ENCODE results near the gene D2HGDH.

DNA sequence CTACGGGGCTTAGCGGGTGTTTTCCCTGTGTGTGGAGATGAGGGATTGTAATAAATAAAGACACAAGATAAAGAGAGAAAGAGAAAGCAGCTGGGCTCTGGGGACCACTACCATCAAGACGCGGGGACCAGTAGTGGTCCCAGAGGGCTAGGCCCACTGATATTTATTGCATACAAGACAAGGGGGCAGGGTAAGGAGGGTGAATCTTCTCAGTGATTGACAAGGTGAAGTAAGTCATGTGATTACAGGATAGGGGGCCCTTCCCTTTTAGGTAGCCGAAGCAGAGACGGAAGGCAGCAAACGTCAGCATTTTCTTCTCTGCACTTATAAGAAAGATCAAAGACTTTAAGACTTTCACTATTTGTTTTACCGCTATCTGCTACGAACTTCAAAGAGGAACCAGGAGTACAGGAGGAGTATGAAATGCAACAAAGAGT lies 37.7 kb downstream of the D2HGDH start:
- TF ChIP-seq, protein P1, sequence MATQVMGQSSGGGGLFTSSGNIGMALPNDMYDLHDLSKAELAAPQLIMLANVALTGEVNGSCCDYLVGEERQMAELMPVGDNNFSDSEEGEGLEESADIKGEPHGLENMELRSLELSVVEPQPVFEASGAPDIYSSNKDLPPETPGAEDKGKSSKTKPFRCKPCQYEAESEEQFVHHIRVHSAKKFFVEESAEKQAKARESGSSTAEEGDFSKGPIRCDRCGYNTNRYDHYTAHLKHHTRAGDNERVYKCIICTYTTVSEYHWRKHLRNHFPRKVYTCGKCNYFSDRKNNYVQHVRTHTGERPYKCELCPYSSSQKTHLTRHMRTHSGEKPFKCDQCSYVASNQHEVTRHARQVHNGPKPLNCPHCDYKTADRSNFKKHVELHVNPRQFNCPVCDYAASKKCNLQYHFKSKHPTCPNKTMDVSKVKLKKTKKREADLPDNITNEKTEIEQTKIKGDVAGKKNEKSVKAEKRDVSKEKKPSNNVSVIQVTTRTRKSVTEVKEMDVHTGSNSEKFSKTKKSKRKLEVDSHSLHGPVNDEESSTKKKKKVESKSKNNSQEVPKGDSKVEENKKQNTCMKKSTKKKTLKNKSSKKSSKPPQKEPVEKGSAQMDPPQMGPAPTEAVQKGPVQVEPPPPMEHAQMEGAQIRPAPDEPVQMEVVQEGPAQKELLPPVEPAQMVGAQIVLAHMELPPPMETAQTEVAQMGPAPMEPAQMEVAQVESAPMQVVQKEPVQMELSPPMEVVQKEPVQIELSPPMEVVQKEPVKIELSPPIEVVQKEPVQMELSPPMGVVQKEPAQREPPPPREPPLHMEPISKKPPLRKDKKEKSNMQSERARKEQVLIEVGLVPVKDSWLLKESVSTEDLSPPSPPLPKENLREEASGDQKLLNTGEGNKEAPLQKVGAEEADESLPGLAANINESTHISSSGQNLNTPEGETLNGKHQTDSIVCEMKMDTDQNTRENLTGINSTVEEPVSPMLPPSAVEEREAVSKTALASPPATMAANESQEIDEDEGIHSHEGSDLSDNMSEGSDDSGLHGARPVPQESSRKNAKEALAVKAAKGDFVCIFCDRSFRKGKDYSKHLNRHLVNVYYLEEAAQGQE (IDR thresholded peaks at IDR 0.05; ENCODE audit: low read depth) = no peak
- TF ChIP-seq SP1 (IDR thresholded peaks at IDR 0.05; ENCODE audit: low read depth) (no peak), CEBPB (IDR thresholded peaks at IDR 0.05; ENCODE audit: low read depth) (no peak), POLR2A (IDR thresholded peaks at IDR 0.05; ENCODE audit: borderline replicate concordance, extremely low read depth, insufficient read depth, insufficient read length) (no peak), JUND (IDR thresholded peaks at IDR 0.05) (no peak)
- TF ChIP-seq, protein P2, sequence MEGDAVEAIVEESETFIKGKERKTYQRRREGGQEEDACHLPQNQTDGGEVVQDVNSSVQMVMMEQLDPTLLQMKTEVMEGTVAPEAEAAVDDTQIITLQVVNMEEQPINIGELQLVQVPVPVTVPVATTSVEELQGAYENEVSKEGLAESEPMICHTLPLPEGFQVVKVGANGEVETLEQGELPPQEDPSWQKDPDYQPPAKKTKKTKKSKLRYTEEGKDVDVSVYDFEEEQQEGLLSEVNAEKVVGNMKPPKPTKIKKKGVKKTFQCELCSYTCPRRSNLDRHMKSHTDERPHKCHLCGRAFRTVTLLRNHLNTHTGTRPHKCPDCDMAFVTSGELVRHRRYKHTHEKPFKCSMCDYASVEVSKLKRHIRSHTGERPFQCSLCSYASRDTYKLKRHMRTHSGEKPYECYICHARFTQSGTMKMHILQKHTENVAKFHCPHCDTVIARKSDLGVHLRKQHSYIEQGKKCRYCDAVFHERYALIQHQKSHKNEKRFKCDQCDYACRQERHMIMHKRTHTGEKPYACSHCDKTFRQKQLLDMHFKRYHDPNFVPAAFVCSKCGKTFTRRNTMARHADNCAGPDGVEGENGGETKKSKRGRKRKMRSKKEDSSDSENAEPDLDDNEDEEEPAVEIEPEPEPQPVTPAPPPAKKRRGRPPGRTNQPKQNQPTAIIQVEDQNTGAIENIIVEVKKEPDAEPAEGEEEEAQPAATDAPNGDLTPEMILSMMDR (IDR thresholded peaks at IDR 0.05 in 2 of 3, conservative IDR thresholded peaks at IDR 0.05 in 1 of 3; ENCODE audit: borderline replicate concordance in 1 of 3, insufficient read depth in 1 of 3, low read depth in 2 of 3, low read length in 2 of 3) = no peak
